Nephron (organoid): ENCODE results near the gene PREPL.

ENCODE experiments used
- H3K27ac Mint-ChIP-seq, 3 experiments: 2 replicates each; pipeline ENCODE4 v1.8.0; 2020; ENCODE audit warnings: mixed read lengths in 3 of 3, mild to moderate bottlenecking in 2 of 3, moderate library complexity in 1 of 3
- H3K27me3 Mint-ChIP-seq: 2 replicates; pipeline ENCODE4 v1.8.0; 2021; ENCODE audit warnings: low read depth, mild to moderate bottlenecking, moderate library complexity, mixed read lengths
- H3K36me3 Mint-ChIP-seq: 2 replicates; pipeline ENCODE4 v1.8.0; 2020; ENCODE audit warnings: low read depth, mixed read lengths
- H3K4me1 Mint-ChIP-seq: 2 replicates; pipeline ENCODE4 v1.8.0; 2020; ENCODE audit warnings: mixed read lengths
- H3K4me3 Mint-ChIP-seq, 3 experiments: 2 replicates each; pipeline ENCODE4 v1.8.0; 2020; ENCODE audit warnings: mild to moderate bottlenecking in 3 of 3, mixed read lengths in 3 of 3, moderate library complexity in 2 of 3
- H3K9me3 Mint-ChIP-seq: 2 replicates; pipeline ENCODE4 v1.8.0; 2020; ENCODE audit warnings: mixed read lengths
- TF ChIP-seq, protein P1 (sequence below), 3 experiments: fragments of 200-600 bp; sonication (generic); IDR thresholded peaks; one replicate each; pipeline ENCODE4 v1.5.0; 2021; ENCODE audit warnings: antibody characterized with exemption in 3 of 3; ENCODE audit not compliant: unreplicated experiment in 3 of 3

PREPL gene

DNA sequence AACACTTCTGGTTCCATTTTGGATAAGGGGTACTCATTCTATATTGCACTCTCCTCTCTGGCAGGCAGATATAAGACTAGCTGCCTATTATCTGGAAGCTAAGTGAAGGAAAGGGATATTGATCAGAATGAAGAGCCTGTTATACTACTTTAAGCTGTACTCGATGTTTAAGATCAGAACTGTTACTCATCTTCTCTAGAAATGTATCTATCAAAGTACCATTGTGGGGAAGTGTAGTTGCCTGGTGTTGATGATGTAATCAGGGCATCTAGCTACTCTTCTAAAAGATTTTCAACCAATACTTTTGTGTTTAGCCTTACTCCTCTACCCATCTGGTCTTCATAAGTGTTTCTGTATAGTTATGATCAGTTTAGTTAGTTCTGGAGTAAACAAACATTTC, 6.3 kb upstream of the PREPL start:
- H3K27ac Mint-ChIP-seq, result no peak overlapping the region
- H3K36me3 Mint-ChIP-seq, result no peaks in the 10 kb centered on the region

DNA sequence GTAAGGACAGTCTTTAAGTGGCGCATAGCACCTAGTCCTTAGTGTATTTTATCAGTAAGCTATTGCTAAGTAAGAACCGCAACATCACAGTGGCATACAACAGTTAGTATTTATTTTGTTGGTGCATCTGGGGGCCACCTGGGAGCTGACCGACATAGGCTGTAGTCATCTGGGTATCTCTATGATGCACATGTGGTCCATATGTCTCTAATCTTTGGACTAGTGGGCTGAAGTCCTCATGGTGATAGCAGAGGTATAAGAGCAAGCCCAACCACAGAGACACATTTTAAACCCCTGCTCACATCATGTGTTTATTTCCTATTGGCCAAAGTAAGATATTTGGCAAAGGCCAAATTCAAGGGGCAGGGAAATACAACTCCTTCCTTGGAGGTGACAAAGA, 3.3 kb upstream of the PREPL start:
- H3K27me3 Mint-ChIP-seq, result no peaks in the 10 kb centered on the region
- no peaks in the 10 kb centered on the region for H3K36me3 Mint-ChIP-seq
- H3K4me3 Mint-ChIP-seq, result peak overlapping the region; percentile 54 to 74 (median 63)
- H3K27ac Mint-ChIP-seq, result no peak overlapping the region
- H3K9me3 Mint-ChIP-seq, result no peaks in the 10 kb centered on the region
- H3K4me1 Mint-ChIP-seq, result peaks cover 21% of the 10 kb centered on the region
- TF ChIP-seq, protein P1, sequence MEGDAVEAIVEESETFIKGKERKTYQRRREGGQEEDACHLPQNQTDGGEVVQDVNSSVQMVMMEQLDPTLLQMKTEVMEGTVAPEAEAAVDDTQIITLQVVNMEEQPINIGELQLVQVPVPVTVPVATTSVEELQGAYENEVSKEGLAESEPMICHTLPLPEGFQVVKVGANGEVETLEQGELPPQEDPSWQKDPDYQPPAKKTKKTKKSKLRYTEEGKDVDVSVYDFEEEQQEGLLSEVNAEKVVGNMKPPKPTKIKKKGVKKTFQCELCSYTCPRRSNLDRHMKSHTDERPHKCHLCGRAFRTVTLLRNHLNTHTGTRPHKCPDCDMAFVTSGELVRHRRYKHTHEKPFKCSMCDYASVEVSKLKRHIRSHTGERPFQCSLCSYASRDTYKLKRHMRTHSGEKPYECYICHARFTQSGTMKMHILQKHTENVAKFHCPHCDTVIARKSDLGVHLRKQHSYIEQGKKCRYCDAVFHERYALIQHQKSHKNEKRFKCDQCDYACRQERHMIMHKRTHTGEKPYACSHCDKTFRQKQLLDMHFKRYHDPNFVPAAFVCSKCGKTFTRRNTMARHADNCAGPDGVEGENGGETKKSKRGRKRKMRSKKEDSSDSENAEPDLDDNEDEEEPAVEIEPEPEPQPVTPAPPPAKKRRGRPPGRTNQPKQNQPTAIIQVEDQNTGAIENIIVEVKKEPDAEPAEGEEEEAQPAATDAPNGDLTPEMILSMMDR (IDR thresholded peaks at IDR 0.05; ENCODE audit: unreplicated experiment in 3 of 3), result no peak

More for the DNA sequence above, 6.3 kb upstream of the PREPL start:
- no peak overlapping the region for H3K4me3 Mint-ChIP-seq
- TF ChIP-seq, protein P1 (IDR thresholded peaks at IDR 0.05; ENCODE audit: unreplicated experiment in 3 of 3), result no peak
- H3K9me3 Mint-ChIP-seq, result no peaks in the 10 kb centered on the region
- H3K4me1 Mint-ChIP-seq, result peaks cover 8% of the 10 kb centered on the region
- H3K27me3 Mint-ChIP-seq, result no peaks in the 10 kb centered on the region

DNA sequence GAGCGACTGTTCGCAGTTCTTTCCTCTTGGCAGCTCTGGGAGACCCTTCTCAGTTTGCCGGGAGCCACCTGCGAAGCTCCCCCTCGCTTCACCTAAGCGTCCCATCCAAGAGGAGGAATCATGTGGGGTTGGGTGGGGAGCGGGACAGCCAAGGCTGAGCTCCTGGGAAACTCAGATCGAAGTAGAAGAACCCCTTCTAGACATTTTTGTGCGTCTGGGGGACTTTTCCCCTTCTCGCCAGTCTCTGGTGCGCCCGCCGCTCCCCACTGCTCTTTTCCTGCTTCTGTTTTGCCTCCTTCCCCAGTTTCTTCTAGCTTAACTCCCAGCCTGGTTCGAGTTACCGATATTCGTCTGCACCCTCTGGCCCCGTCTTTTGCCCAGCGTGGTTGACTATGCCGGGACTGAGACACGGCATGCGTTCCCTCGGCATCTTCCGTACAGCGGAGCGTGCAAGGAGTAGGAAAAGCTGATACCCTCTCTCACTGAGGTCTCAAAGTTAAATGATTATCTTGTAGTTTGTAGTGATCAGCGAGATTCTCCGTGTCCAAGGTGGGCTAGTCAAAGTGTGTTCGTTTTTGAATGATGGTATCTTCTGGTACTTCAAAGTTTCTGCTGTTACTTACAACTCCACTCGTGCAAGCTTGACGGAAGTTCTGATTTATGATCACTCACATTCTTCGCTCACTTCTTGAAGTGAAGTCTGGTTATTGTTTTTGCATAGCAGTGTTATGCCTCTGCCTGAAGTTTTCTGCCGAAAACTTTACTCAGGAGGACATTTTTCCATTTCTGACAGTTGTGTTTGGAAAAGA, 1.1 kb upstream of the PREPL start:
- H3K4me3 Mint-ChIP-seq, result peak overlapping the region; percentile 97 to 99 (median 98)

DNA sequence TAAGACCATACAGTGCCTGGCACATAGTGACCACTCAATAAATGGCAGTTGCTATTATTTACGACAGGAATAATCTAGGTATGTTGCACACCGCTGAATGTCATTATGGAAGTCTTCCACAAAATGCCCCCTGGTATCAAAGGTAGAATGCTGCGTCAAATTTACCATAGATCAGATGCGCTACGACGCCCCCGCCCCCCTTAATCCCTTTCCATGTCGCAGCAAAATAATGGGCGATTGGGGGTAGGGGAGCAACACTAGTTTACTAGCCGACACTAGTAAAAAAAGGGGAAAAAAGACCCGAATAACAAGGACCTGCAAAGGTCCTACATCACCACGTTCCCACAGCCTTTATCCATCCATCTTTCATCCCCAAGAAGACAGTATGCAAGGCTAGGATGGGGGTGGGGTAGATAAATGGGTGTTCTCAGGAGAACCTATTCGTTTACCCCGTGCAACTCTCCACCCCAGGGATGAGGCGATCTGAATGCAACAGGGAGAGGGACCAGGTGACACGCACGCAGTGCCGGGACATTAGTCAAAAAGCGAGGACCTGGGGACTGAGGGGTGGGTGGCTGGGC, 455 bp downstream of the PREPL start:
- peaks cover 1% of the 10 kb centered on the region for H3K36me3 Mint-ChIP-seq
- H3K27me3 Mint-ChIP-seq, result no peaks in the 10 kb centered on the region
- H3K9me3 Mint-ChIP-seq, result no peaks in the 10 kb centered on the region
- peak overlapping the region; percentile 98 to 100 (median 100) for H3K27ac Mint-ChIP-seq
- peaks cover 43% of the 10 kb centered on the region for H3K4me1 Mint-ChIP-seq
- TF ChIP-seq, protein P1 (IDR thresholded peaks at IDR 0.05; ENCODE audit: unreplicated experiment in 3 of 3), result no peak
- H3K4me3 Mint-ChIP-seq, result peak overlapping the region; percentile 97 to 99 (median 98)

More for the DNA sequence above, 1.1 kb upstream of the PREPL start:
- no peaks in the 10 kb centered on the region for H3K36me3 Mint-ChIP-seq
- TF ChIP-seq, protein P1 (IDR thresholded peaks at IDR 0.05; ENCODE audit: unreplicated experiment in 3 of 3), result no peak
- H3K27ac Mint-ChIP-seq, result peak overlapping the region; percentile 94 to 100 (median 98)
- peaks cover 38% of the 10 kb centered on the region for H3K4me1 Mint-ChIP-seq
- H3K27me3 Mint-ChIP-seq, result no peaks in the 10 kb centered on the region
- no peaks in the 10 kb centered on the region for H3K9me3 Mint-ChIP-seq

GRCh38 chr2:44358503-44358902, 2.8 kb downstream of the PREPL start:
- peaks cover 56% of the 10 kb centered on the region for H3K4me1 Mint-ChIP-seq

More at GRCh38 chr2:44358503-44358902, 2.8 kb downstream of the PREPL start:
- Mint-ChIP-seq H3K4me3 (peak overlapping the region in 2 of 3 experiments; percentile 54 to 56), H3K36me3 (peaks cover 6% of the 10 kb centered on the region), H3K9me3 (no peaks in the 10 kb centered on the region), H3K27me3 (no peaks in the 10 kb centered on the region), H3K27ac (peak overlapping the region in 1 of 3 experiments; percentile 23)
- TF ChIP-seq, protein P1 (IDR thresholded peaks at IDR 0.05; ENCODE audit: unreplicated experiment in 3 of 3), result no peak
